Measurements from ENCODE around the gene SELP.

The SELP gene

GRCh38 chr1:169644297-169644696, 14.4 kb upstream of the SELP start:
- Histone ChIP-seq H3K79me1 (ENCODE audit: low read depth, low read length) (no peaks in the 10 kb centered on the region), H3K36me3 (replicated peaks in 1 of 2; ENCODE audit: control insufficient read depth in 2 of 2, insufficient read depth in 2 of 2, low read length in 2 of 2) (no peaks in the 10 kb centered on the region), H3K23ac (ENCODE audit: low read depth, low read length, poor library complexity) (no peak overlapping the region), H3K9me3 (replicated peaks in 1 of 2; ENCODE audit: control insufficient read depth in 2 of 2, insufficient read depth in 1 of 2, low read depth in 1 of 2, low read length in 2 of 2) (peaks cover 0 to 2% of the 10 kb centered on the region in 2 donors), H3K14ac (ENCODE audit: low read length) (no peak overlapping the region), H3K9ac (ENCODE audit: low read depth, low read length, poor library complexity) (no peak overlapping the region), H3K27me3 (ENCODE audit: control insufficient read depth in 3 of 3, insufficient read depth in 3 of 3, low read depth in 1 of 3, low read length in 3 of 3) (no peaks in the 10 kb centered on the region), H3K4ac (ENCODE audit: low read length) (no peak overlapping the region), H4K91ac (ENCODE audit: low read depth, low read length, poor library complexity) (no peak overlapping the region), H2BK120ac (ENCODE audit: low read depth, low read length) (no peak overlapping the region), H4K8ac (ENCODE audit: low read depth, low read length) (no peak overlapping the region), H3K4me1 (ENCODE audit: control insufficient read depth in 2 of 2, insufficient read depth in 1 of 2, low read depth in 1 of 2, low read length in 2 of 2) (no peaks in the 10 kb centered on the region), H2AFZ (ENCODE audit: low read length) (no peak overlapping the region), H2AK5ac (ENCODE audit: low read depth, low read length) (no peak overlapping the region), H2BK5ac (ENCODE audit: low read length) (no peak overlapping the region), H2BK15ac (ENCODE audit: low read length) (no peak overlapping the region), H3K4me3 (ENCODE audit: low read length in 2 of 2) (no peak overlapping the region), H3K27ac (replicated peaks; ENCODE audit: low read length) (no peak overlapping the region), H3K4me2 (ENCODE audit: insufficient read depth, low read length, poor library complexity, severe bottlenecking) (no peak overlapping the region), H2BK12ac (ENCODE audit: low read length) (no peak overlapping the region), H3K18ac (ENCODE audit: low read length) (no peak overlapping the region)
- no peak for DNase-seq (ENCODE audit: low spot score)
- WGBS, 2 donors (ENCODE audit: extremely low coverage in 2 of 2, insufficient read length in 2 of 2, insufficient replicate concordance in 1 of 2), result no CpG with 5 or more reads among the region's 3 CpGs

DNA sequence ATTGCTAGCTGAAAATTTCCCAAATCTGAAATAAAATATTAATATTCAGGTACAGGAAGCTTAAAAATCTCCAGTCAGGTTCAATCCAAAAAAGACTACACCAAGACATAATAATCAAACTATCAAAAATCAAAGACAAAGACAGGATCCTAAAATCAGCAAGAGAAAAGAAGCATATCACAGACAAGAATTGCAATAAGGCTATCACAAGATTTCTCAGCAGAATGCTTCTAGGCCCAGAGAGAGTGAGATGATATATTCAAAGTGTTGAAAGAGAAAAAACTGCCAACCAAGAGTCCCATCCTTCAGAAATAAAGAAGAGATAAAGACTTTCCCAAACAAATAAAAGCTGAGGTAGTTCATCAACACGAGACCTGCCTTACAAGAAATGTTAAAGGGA, 5.0 kb upstream of the SELP start:
- Histone ChIP-seq H3K79me1 (ENCODE audit: low read depth, low read length) (no peaks in the 10 kb centered on the region), H3K9me3 (replicated peaks in 1 of 2; ENCODE audit: control insufficient read depth in 2 of 2, insufficient read depth in 1 of 2, low read depth in 1 of 2, low read length in 2 of 2) (peaks cover 0 to 10% of the 10 kb centered on the region in 2 donors)
- whole genome bisulfite sequencing, 2 donors (ENCODE audit: extremely low coverage in 2 of 2, insufficient read length in 2 of 2, insufficient replicate concordance in 1 of 2), result no CpG with 5 or more reads among the region's 1 CpG

DNA sequence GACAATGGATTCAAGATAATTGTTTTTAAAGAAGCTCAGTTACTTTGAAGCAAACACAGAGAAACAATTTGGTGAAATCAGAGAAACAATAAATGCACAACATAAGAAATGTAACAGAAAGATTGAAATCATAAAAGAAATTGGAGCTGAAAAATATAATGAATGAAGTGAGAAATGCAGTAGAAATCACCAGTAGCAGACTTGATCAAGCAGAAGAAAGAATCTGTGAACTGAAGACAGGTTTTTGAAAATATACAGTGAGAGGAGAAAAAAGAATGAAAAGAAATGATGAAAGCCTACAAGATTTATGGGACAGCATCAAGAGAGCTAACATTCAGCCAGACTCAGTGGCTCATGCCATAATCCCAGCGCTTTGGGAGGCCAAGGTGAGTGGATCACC, 4.2 kb upstream of the SELP start:
- H3K36me3 ChIP-seq (replicated peaks in 1 of 2; ENCODE audit: control insufficient read depth in 2 of 2, insufficient read depth in 2 of 2, low read length in 2 of 2), result no peaks in the 10 kb centered on the region
- no peak overlapping the region for H2BK15ac ChIP-seq (ENCODE audit: low read length)
- no peak overlapping the region for H2AFZ ChIP-seq (ENCODE audit: low read length)
- no CpG with 5 or more reads among the region's 1 CpG for WGBS, 2 donors (ENCODE audit: extremely low coverage in 2 of 2, insufficient read length in 2 of 2, insufficient replicate concordance in 1 of 2)
- H3K9ac ChIP-seq (ENCODE audit: low read depth, low read length, poor library complexity), result no peak overlapping the region
- H3K4ac ChIP-seq (ENCODE audit: low read length), result no peak overlapping the region
- no peak overlapping the region for H2BK5ac ChIP-seq (ENCODE audit: low read length)
- no peaks in the 10 kb centered on the region for H3K4me1 ChIP-seq (ENCODE audit: control insufficient read depth in 2 of 2, insufficient read depth in 1 of 2, low read depth in 1 of 2, low read length in 2 of 2)
- no peak for DNase-seq (ENCODE audit: low spot score)
- no peak overlapping the region for H3K23ac ChIP-seq (ENCODE audit: low read depth, low read length, poor library complexity)
- no peak overlapping the region for H3K4me3 ChIP-seq (ENCODE audit: low read length in 2 of 2)
- H4K91ac ChIP-seq (ENCODE audit: low read depth, low read length, poor library complexity), result no peak overlapping the region
- H4K8ac ChIP-seq (ENCODE audit: low read depth, low read length), result no peak overlapping the region
- H3K14ac ChIP-seq (ENCODE audit: low read length), result no peak overlapping the region
- no peak overlapping the region for H3K27ac ChIP-seq (replicated peaks; ENCODE audit: low read length)
- no peak overlapping the region for H3K4me2 ChIP-seq (ENCODE audit: insufficient read depth, low read length, poor library complexity, severe bottlenecking)
- peaks cover 0 to 10% of the 10 kb centered on the region in 2 donors for H3K9me3 ChIP-seq (replicated peaks in 1 of 2; ENCODE audit: control insufficient read depth in 2 of 2, insufficient read depth in 1 of 2, low read depth in 1 of 2, low read length in 2 of 2)
- H2BK120ac ChIP-seq (ENCODE audit: low read depth, low read length), result no peak overlapping the region
- no peaks in the 10 kb centered on the region for H3K79me1 ChIP-seq (ENCODE audit: low read depth, low read length)
- H2AK5ac ChIP-seq (ENCODE audit: low read depth, low read length), result no peak overlapping the region
- no peak overlapping the region for H3K18ac ChIP-seq (ENCODE audit: low read length)
- no peaks in the 10 kb centered on the region for H3K27me3 ChIP-seq (ENCODE audit: control insufficient read depth in 3 of 3, insufficient read depth in 3 of 3, low read depth in 1 of 3, low read length in 3 of 3)
- H2BK12ac ChIP-seq (ENCODE audit: low read length), result no peak overlapping the region

More for the DNA sequence above, 5.0 kb upstream of the SELP start:
- Histone ChIP-seq H3K27me3 (ENCODE audit: control insufficient read depth in 3 of 3, insufficient read depth in 3 of 3, low read depth in 1 of 3, low read length in 3 of 3) (no peaks in the 10 kb centered on the region), H2BK5ac (ENCODE audit: low read length) (no peak overlapping the region), H3K36me3 (replicated peaks in 1 of 2; ENCODE audit: control insufficient read depth in 2 of 2, insufficient read depth in 2 of 2, low read length in 2 of 2) (no peaks in the 10 kb centered on the region), H2BK120ac (ENCODE audit: low read depth, low read length) (no peak overlapping the region), H3K27ac (replicated peaks; ENCODE audit: low read length) (no peak overlapping the region), H2BK12ac (ENCODE audit: low read length) (no peak overlapping the region), H2BK15ac (ENCODE audit: low read length) (no peak overlapping the region), H4K8ac (ENCODE audit: low read depth, low read length) (no peak overlapping the region), H3K23ac (ENCODE audit: low read depth, low read length, poor library complexity) (no peak overlapping the region), H2AK5ac (ENCODE audit: low read depth, low read length) (no peak overlapping the region), H4K91ac (ENCODE audit: low read depth, low read length, poor library complexity) (no peak overlapping the region), H3K18ac (ENCODE audit: low read length) (no peak overlapping the region), H3K4ac (ENCODE audit: low read length) (no peak overlapping the region), H2AFZ (ENCODE audit: low read length) (no peak overlapping the region), H3K4me3 (ENCODE audit: low read length in 2 of 2) (no peak overlapping the region), H3K14ac (ENCODE audit: low read length) (no peak overlapping the region), H3K4me2 (ENCODE audit: insufficient read depth, low read length, poor library complexity, severe bottlenecking) (no peak overlapping the region), H3K9ac (ENCODE audit: low read depth, low read length, poor library complexity) (no peak overlapping the region), H3K4me1 (ENCODE audit: control insufficient read depth in 2 of 2, insufficient read depth in 1 of 2, low read depth in 1 of 2, low read length in 2 of 2) (no peaks in the 10 kb centered on the region)
- no peak for DNase-seq (ENCODE audit: low spot score)

DNA sequence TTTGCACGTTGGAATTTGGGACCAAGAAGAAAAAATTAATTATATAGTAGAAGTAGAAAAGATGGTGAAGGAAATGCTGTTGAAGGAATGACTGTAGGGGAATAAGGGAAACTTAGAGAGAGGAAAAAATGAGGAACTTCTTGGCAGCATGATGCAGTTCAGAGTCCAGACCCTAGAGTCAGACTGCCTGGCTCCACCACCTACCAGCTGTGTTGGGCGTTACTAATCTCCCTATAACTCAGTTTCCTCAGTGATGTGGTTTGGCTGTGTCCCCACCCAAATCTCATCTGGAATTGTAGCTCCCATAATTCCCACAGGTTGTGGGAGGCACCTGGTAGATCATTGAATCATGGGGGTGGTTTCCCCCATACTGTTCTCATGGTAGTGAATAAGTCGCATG, 1.3 kb upstream of the SELP start:
- DNase-seq (ENCODE audit: low spot score), result no peak
- Histone ChIP-seq H2BK12ac (ENCODE audit: low read length) (no peak overlapping the region), H3K4me1 (ENCODE audit: control insufficient read depth in 2 of 2, insufficient read depth in 1 of 2, low read depth in 1 of 2, low read length in 2 of 2) (no peaks in the 10 kb centered on the region), H2BK5ac (ENCODE audit: low read length) (no peak overlapping the region), H3K9me3 (replicated peaks in 1 of 2; ENCODE audit: control insufficient read depth in 2 of 2, insufficient read depth in 1 of 2, low read depth in 1 of 2, low read length in 2 of 2) (peaks cover 0 to 10% of the 10 kb centered on the region in 2 donors), H3K23ac (ENCODE audit: low read depth, low read length, poor library complexity) (no peak overlapping the region), H2AK5ac (ENCODE audit: low read depth, low read length) (no peak overlapping the region), H2BK120ac (ENCODE audit: low read depth, low read length) (no peak overlapping the region), H3K36me3 (replicated peaks in 1 of 2; ENCODE audit: control insufficient read depth in 2 of 2, insufficient read depth in 2 of 2, low read length in 2 of 2) (no peaks in the 10 kb centered on the region), H3K4me3 (ENCODE audit: low read length in 2 of 2) (no peak overlapping the region), H3K18ac (ENCODE audit: low read length) (no peak overlapping the region), H3K27ac (replicated peaks; ENCODE audit: low read length) (no peak overlapping the region), H4K91ac (ENCODE audit: low read depth, low read length, poor library complexity) (no peak overlapping the region), H3K4ac (ENCODE audit: low read length) (no peak overlapping the region), H3K9ac (ENCODE audit: low read depth, low read length, poor library complexity) (no peak overlapping the region), H3K79me1 (ENCODE audit: low read depth, low read length) (no peaks in the 10 kb centered on the region), H4K8ac (ENCODE audit: low read depth, low read length) (no peak overlapping the region), H3K4me2 (ENCODE audit: insufficient read depth, low read length, poor library complexity, severe bottlenecking) (no peak overlapping the region), H2AFZ (ENCODE audit: low read length) (no peak overlapping the region), H3K14ac (ENCODE audit: low read length) (no peak overlapping the region), H3K27me3 (ENCODE audit: control insufficient read depth in 3 of 3, insufficient read depth in 3 of 3, low read depth in 1 of 3, low read length in 3 of 3) (no peaks in the 10 kb centered on the region), H2BK15ac (ENCODE audit: low read length) (no peak overlapping the region)
- 100% methylated on average over 1 of the region's 3 CpGs for WGBS, 2 donors (ENCODE audit: extremely low coverage in 2 of 2, insufficient read length in 2 of 2, insufficient replicate concordance in 1 of 2)
